SK-N-MC (cell line): ENCODE measurements around the gene BTBD6.

ENCODE experiments used
- DNase-seq: peaks from one replicate; pipeline ENCODE4 v3.0.0-alpha.2; 2011; ENCODE audit warnings: low read depth, low spot score
- H3K27ac ChIP-seq: fragments of 200-600 bp; sonication (generic); 2 replicates; pipeline ENCODE4 v1.5.1; 2016; ENCODE audit warnings: mixed run types
- H3K36me3 ChIP-seq: fragments of 200-600 bp; sonication (generic); 2 replicates; pipeline ENCODE4 v1.6.1; 2017; ENCODE audit warnings: antibody characterized with exemption, low read length, mixed read lengths; ENCODE audit not compliant: insufficient read depth
- H3K4me3 ChIP-seq: fragments of 200-600 bp; sonication (generic); 2 replicates; pipeline ENCODE4 v1.5.1; 2016
- H3K9ac ChIP-seq: fragments of 200-600 bp; sonication (generic); 2 replicates; pipeline ENCODE4 v1.8.0; 2017; ENCODE audit warnings: mixed run types, mixed read lengths; ENCODE audit not compliant: insufficient read length
- H3K9me3 ChIP-seq: fragments of 200-600 bp; sonication (generic); 2 replicates; pipeline ENCODE4 v1.6.1; 2017; ENCODE audit warnings: low read depth, mild to moderate bottlenecking, antibody characterized with exemption, low read length, moderate library complexity, mixed read lengths
- EZH2 ChIP-seq: fragments of 200-600 bp; sonication (generic); IDR thresholded peaks from one replicate; pipeline ENCODE4 v1.6.1; 2017; ENCODE audit warnings: antibody characterized with exemption
- FOXP2 ChIP-seq: optimal IDR thresholded peaks from 2 replicates; pipeline ENCODE3; 2011; ENCODE audit warnings: mild to moderate bottlenecking, moderate library complexity; ENCODE audit not compliant: insufficient read depth; ENCODE audit errors: extremely low read length, control extremely low read depth
- POLR2AphosphoS5 ChIP-seq: IDR thresholded peaks from 2 replicates; pipeline ENCODE4 v1.6.1; 2012; ENCODE audit warnings: mild to moderate bottlenecking, low read depth, low read length, borderline replicate concordance

BTBD6 gene

DNA sequence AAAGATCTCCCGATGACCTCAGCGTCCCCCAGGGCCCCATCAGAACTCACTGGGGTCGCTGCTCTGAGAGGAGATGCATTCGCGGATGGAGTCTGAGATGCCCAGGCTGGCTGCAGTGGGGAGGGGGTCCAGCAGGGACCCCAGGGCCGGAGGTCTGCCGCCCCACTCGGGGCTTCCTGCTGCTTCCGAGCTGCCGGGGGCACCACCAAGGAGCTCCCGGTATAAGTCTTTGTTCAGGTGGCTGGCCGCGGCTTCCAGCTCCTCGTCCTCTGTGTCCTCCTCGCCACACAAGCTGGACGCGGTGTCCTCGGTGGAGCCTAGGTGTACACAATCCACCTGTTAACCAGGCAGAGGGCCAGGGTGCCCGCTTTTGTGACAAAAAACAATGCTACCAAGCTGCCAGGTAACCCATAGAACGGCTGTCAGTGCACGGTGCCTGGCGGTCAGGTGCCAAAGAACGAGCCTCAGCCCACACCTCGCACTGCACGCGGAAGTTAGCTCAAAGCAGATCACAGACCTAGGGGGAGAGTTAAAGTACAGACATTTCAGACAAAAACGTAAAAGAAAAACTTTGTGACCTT is 26.6 kb upstream of the BTBD6 start:
- no peaks in the 10 kb centered on the region for H3K9me3 ChIP-seq
- no peak for TF ChIP-seq POLR2AphosphoS5
- no peak for TF ChIP-seq EZH2
- no peak for TF ChIP-seq FOXP2
- H3K9ac ChIP-seq, result no peak overlapping the region
- H3K4me3 ChIP-seq, result no peak overlapping the region
- H3K36me3 ChIP-seq, result peaks cover 8% of the 10 kb centered on the region; the same call in 1 of the 2 replicates
- no peak overlapping the region for H3K27ac ChIP-seq
- DNase-seq, result no peak

DNA sequence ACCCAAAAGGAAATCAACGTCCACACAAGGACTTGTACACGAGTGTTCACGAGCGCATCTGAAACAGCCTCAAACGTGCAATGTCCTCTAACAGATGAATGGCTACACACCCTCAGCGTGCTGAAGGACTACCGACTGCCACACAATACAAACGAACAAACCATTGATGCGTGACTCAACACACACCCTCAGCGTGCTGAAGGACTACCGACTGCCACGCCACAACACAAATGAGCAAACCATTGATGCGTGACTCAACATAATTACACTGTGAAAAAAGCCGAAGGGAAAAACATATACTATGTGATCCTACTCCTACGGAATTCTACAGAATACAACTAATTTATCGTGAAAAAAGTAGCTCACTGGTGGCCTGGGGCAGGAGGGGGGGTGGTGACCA is 25.1 kb upstream of the BTBD6 start:
- no peak overlapping the region for H3K27ac ChIP-seq
- H3K9me3 ChIP-seq, result no peaks in the 10 kb centered on the region
- no peak for TF ChIP-seq EZH2
- H3K36me3 ChIP-seq, result peaks cover 8% of the 10 kb centered on the region; the same call in 1 of the 2 replicates
- H3K4me3 ChIP-seq, result no peak overlapping the region
- no peak for DNase-seq
- H3K9ac ChIP-seq, result no peak overlapping the region

DNA sequence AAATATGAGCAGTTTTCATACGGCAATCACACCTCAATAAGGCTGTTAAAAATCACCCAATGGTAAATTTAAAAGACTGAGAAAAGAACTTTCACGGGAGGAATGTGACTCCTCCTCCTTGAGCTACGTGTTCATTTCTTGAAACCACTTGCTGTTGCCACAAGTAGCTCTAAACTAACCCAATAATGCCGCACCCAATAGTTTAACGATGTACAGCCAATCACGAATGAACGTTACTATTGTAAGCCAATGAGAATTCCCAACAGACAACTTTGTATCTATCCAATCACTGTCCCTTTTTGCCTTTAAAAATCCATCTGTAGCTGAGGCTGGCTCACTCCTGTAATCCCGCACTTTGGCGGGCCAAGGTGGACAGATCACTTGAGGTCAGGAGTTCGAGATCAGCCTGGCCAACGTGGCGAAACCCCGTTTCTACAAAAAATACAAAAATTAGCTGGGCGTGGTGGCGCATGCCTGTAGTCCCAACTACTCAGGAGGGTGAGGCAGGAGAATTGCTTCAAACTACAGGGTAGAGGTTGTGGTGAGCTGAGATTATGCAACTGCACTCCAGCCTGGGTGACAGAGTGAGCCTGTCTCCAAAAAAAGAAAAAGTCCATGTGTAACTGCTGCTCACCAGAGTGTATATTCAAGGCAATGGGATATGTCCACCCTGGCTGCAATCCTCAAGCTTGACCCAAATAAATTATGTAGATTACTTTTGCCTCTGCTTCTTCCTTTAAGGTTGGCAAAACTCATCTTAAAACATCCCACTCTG is 24.4 kb upstream of the BTBD6 start:
- DNase-seq, result no peak
- TF ChIP-seq EZH2, result no peak
- no peak for TF ChIP-seq FOXP2
- TF ChIP-seq POLR2AphosphoS5, result no peak
- Histone ChIP-seq H3K36me3 (peaks cover 8% of the 10 kb centered on the region; the same call in 1 of the 2 replicates), H3K27ac (no peak overlapping the region), H3K4me3 (no peak overlapping the region), H3K9me3 (no peaks in the 10 kb centered on the region), H3K9ac (no peak overlapping the region)

DNA sequence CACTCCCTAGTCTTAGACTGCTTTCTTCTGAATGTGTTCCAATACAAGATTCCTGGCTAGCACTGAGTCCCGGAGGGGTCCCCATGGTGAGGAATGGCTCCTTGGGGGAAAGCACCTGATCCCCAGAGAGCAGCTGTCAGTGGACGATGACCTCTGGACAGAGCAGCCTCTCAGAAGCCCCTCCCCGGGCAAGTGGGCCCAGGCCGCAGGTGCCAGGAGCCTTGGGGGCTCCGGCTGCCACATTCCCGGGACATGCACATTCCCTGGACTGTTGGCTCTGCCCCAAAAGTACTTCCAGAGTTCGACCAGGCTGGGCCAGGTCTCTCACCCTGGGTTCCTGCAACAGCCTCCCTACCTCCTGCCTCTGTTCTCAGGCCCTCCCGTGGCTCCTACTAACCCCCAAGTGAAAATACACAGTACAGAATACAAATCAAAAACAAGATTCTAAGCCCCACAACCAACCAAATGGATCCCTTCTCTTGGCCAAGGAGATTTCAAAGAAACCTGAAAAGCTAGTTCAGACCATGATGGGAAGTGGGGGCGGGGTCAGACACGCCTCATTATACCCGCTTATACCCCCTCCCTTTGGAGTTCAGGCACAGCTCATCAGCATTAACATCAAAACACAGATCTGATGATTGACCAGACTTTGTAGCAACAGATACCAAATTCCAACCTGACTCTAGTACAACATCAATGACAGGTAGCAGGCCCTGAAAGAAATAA is 23.3 kb upstream of the BTBD6 start:
- H3K9ac ChIP-seq, result no peak overlapping the region
- H3K27ac ChIP-seq, result no peak overlapping the region
- H3K9me3 ChIP-seq, result no peaks in the 10 kb centered on the region
- TF ChIP-seq FOXP2, result no peak
- no peak for TF ChIP-seq POLR2AphosphoS5
- TF ChIP-seq EZH2, result no peak
- H3K36me3 ChIP-seq, result peaks cover 8% of the 10 kb centered on the region; the same call in 1 of the 2 replicates
- no peak overlapping the region for H3K4me3 ChIP-seq
- no peak for DNase-seq

DNA sequence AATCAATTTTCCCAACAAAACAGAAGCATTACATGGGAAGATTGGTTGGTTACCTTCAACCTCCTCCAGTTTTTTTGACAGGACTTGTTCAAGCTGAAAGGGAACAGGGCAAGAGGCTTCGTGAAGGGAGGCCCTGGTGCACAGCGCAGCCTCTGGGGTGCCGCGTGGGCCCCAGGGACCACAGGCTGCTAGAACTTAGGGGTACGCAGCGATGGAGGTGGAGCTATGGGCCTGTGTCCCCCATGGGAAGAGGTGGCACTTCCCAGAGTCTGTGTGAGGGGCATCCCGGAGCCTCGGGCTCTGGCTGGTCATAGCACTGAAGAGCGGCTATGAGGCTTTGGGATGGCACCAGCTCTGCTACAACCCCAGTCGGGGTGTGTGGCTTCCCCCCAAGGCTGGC is 22.1 kb upstream of the BTBD6 start:
- Histone ChIP-seq H3K9me3 (no peaks in the 10 kb centered on the region), H3K4me3 (no peak overlapping the region), H3K27ac (no peak overlapping the region), H3K9ac (no peak overlapping the region), H3K36me3 (peaks cover 8% of the 10 kb centered on the region; the same call in 1 of the 2 replicates)
- DNase-seq, result no peak
- TF ChIP-seq EZH2, result no peak
- no peak for TF ChIP-seq FOXP2
- TF ChIP-seq POLR2AphosphoS5, result no peak

DNA sequence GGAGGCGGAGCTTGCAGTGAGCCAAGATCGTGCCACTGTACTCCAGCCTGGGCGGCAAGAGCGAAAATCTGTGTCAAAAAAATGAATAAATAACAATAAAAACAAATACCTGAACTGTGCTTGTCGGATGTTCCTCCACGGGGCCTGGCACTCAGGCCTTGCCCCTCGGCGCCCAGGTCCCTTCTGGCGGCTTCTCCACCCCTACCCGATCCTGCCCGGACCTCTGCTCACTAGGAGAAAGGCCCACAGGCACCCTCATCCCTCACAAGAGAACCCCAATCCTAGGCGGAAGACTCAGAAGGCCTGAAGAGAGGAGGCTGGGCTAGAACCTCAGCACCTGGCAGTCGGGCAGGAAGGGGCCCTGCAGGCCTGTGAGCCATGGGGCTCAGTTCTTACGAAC is 21.0 kb upstream of the BTBD6 start:
- H3K4me3 ChIP-seq, result no peak overlapping the region
- H3K9me3 ChIP-seq, result no peaks in the 10 kb centered on the region
- no peak for DNase-seq
- TF ChIP-seq EZH2, result no peak
- no peak for TF ChIP-seq FOXP2
- no peak for TF ChIP-seq POLR2AphosphoS5
- no peak overlapping the region for H3K9ac ChIP-seq
- peaks cover 8% of the 10 kb centered on the region; the same call in 1 of the 2 replicates for H3K36me3 ChIP-seq
- H3K27ac ChIP-seq, result no peak overlapping the region

DNA sequence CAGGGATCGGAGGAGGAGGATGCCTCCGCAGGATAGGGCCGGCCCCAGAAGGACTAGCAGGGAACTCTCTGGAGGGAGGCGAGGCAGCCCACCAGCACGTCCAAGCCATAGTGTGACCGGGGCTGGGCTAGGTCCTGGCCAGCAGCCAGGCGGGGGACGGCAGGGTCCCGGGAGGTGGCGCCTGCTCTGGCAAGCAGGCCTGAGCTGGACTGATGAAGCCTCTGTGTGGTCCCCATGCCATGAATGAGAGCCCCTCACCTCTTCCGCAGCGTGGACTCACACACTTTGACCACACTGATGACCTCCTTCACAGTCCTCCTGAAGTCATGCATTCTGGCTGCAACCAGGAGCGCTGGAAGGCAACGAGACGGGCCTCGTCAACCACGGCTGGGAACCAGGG is 19.8 kb upstream of the BTBD6 start:
- TF ChIP-seq FOXP2 (no peak), EZH2 (no peak), POLR2AphosphoS5 (no peak)
- H3K9ac ChIP-seq, result no peak overlapping the region
- H3K27ac ChIP-seq, result no peak overlapping the region
- no peaks in the 10 kb centered on the region for H3K9me3 ChIP-seq
- peaks cover 8% of the 10 kb centered on the region; the same call in 1 of the 2 replicates for H3K36me3 ChIP-seq
- DNase-seq, result no peak
- no peak overlapping the region for H3K4me3 ChIP-seq

DNA sequence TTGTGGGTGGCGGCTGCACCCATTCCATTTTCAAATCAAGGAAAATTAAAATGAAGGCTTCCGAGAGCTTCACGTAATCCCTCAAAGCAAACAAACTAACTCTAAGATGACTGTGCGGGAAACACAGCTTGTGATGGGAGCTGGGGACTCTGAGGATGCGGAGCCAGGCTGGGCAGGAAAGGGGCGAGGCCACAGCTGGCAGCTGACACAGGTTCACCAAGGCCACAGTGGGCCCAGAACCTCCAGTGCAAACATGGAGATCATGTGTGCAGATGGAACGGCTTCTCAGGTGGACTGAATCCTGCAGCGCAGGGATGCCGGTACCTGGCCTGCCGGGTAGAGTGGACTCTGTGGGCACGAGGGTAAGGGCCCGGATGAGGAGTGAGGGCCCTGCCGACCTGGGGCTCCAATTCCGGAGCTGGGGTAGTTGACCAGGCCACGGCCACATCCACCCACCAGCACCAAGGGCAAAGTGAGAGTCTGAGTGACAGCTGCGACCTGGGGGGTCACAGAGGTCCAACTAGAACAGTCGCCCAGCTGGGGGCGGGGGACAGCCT is 19.2 kb upstream of the BTBD6 start:
- DNase-seq, result no peak
- Histone ChIP-seq H3K9ac (no peak overlapping the region), H3K27ac (no peak overlapping the region), H3K9me3 (no peaks in the 10 kb centered on the region), H3K4me3 (no peak overlapping the region), H3K36me3 (peaks cover 6% of the 10 kb centered on the region; the same call in 1 of the 2 replicates)
- TF ChIP-seq EZH2 (no peak), FOXP2 (no peak), POLR2AphosphoS5 (no peak)
